HG03039 (cell line): ENCODE data around the gene SLC16A13.

ENCODE experiments used
- ATAC-seq: cut with Tn5 transposase; IDR thresholded peaks from one replicate; pipeline ENCODE4 v1.9.1; 2021; ENCODE audit warnings: mild to moderate bottlenecking, moderate library complexity; ENCODE audit not compliant: unreplicated experiment

Gene SLC16A13

GRCh38 chr17:7011942-7012254 lies 23.9 kb upstream of the SLC16A13 start:
- no peak for ATAC-seq

DNA sequence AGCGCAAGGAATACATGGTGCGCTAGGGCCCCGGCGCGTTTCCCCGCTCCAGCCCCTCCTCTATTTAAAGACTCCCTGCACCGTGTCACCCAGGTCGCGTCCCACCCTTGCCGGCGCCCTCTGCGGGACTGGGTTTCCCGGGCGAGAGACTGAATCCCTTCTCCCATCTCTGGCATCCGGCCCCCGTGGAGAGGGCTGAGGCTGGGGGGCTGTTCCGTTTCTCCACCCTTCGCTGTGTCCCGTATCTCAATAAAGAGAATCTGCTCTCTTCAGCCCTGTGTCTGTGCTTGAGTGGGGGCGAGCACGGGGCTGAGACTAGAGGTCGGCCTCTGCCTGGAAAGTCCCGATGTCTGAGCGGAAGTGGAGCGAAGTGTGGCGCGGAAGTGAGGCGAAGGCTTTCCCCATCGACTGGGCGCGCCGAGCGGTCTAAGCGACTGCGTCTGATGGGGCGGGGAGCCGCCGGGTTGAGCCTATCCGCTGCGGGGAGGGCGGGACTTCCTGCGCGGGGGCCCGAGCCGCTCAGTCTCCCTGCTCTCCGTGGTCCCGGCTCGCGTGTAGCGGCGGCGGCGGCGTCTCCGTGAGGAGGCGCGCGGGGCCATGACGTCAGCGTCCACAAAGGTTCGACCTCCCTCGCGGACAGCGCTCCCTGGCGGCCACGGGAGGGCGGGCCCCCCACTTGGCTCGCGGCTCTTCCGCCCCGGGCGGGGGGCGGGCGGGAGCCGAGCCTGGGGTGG lies 21.4 kb upstream of the SLC16A13 start:
- peak; percentile 65 for ATAC-seq

- ATAC-seq = peak; percentile 14
These were observed 20.5 kb upstream of the SLC16A13 start for GRCh38 chr17:7014995-7015958.

DNA sequence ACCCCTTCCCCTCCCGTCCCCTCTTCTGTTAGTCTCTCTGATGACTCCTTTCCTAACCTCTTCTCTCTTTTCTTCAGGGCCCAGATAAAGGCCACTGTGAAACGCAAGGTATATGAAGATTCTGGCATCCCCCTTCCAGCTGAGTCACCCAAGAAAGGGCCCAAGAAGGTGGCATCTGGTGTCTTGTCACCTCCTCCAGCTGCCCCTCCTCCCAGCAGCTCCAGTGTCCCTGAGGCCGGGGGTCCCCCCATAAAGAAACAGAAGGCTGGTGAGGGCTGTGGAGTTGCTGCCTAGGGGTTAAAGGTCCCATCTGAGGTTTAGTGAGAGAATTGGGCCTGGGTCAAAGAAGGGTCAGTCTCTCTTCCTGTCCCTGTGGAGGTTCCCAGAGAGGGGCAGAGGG lies 19.4 kb upstream of the SLC16A13 start:
- no peak for ATAC-seq

GRCh38 chr17:7016886-7017826 lies 18.7 kb upstream of the SLC16A13 start:
- ATAC-seq = no peak

DNA sequence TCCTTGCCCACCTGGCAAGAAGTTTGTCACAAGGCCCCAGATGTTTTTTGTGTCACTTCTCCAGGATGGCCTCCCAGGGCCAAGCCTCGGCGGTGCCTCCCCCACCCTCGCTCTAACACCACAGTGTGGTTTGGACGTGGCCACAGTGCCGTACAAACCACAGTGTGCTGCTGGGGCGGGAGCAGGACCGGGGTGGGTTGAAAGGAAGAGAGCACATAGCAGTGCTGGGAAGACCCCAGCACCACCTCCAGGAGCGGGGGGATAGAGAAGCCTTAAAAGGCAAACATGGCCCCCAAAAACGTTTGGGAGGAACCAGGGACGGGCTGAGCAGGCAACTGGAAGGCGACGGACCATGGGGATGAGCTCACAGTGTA lies 18.0 kb upstream of the SLC16A13 start:
- ATAC-seq = no peak

DNA sequence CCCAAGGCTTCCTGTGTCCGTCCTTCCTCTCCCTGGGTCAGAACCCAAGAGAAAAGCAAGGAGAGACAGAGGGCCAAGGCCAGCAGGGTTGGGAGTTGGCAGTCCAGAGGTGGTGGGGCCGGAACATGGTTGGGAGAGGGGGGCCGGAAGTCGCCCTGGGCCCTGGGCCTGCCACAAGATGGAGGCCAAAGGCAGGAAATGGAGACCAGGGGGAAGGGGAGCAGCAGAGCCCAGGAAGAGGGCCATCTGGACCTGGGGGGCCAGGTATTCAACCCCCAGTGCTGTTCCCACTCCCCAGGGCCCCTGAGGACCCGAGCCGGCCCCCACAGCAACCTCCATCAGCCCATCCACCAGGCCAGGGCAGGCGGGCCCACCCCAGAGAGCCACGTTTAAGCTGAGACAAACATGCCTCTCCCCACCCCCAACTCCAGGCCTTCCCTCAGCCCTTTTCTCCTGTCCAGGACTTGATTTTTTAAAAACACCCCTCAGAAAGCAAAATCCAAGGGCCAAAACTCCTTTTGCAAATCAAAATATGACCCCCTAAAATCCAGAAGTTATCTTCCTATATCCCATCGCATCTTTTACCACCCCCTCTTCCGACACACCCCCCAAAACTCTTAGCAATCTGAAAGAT lies 17.4 kb upstream of the SLC16A13 start:
- no peak for ATAC-seq

DNA sequence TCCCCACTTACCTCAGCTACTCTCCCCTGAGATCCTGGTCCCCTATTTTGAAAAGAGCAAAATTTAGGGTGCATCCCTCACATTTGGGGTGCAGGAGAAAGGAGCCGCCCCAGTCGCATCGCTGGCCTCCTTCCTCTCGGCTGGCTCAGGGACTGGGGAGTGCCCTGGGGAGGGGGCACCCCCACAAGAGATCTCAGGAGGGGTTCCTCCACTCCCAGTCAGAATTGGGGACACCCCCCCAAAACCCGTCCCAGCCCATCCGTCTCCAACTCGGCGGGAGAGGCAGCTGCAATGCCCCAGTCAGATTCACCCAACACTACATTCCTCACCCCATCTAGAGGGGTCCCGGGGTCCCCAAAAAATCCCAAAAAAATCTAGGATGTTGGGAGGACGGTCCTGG lies 16.4 kb upstream of the SLC16A13 start:
- ATAC-seq = no peak

GRCh38 chr17:7019839-7020519 lies 15.8 kb upstream of the SLC16A13 start:
- ATAC-seq = no peak

GRCh38 chr17:7020894-7021664 lies 14.7 kb upstream of the SLC16A13 start:
- ATAC-seq = no peak

DNA sequence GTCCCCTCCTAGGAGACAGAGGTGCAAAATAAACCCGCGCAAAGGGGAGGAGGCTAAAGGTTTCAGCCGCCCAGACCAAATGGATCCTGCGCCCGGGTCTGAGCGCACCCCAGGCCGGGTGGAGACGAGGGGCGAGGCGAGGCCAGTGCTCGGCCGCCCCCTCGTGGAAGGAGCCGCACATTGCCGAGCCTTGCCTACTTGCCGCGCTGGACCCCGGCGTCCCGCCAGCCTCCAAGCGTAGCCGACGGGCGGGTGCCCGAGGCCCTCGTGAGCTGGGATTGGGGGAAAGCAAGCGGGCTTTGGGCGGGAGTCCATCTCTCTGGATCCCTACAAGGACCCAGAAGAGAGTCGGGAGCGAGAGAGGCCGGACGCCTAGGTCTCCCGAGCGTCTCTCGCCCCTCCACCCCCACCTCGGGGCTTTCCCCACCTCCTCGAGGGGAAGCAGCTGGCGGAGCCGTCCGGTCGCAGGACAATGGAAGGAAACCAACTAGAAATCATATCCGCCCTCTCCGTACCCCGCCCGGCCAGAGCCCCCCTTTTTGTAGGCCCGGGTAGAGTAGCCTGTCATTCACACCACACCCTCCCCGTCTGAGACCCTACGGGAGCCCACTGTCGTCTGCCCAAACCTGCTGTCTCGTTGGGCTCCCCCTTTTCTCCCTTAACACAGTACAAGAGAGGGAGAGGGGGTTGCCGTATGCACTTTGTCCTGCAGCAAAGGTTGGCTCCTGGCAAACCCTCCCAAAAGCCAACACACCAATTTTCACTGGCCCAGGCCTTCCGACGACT lies 13.6 kb upstream of the SLC16A13 start:
- peak; percentile 39 for ATAC-seq

DNA sequence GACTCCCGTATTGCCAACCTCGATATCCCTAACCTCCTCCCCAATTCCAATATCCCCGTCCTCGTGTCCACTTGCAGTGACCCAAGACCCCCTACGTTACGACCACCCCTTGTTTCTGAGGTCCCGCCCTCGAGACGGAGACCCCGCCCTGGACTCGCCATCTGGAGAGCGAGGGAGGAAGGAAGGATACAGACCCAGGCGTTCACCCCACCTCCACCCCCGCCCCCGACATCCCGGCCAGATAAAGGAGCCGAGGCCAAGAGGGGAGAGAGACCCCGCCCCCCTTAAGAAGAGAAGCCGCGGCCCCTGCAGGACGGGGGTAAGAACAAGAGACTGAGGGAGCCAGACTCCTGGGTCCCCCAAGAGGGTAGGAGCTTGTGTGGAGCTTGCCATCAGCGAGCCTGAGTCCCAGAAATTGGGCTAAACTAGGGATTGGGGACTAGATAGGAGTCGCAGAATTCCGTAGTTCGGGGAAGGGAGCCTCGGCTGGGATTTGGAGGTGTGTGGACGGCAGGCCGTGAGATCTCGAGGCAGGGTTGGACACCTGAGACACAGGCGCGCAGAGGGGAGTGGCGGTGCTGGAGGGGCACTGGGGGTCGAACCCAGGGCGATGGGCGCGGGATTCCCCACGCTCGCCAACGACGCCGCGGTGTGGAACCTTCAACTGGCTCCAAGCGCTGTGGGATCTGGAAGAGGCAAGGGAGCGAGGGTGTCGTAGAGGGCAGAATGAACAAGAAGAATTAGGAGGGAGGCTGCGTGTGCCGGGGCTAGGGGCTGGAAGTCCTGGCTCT lies 12.8 kb upstream of the SLC16A13 start, which contains the start of gene BCL6B:
TSS of gene BCL6B (plus strand) at position 270 of the 791 bp plus-strand sequence. CDS start 622 bp downstream, outside the sequence.
- no peak for ATAC-seq

GRCh38 chr17:7023576-7024401 lies 12.0 kb upstream of the SLC16A13 start:
- no peak for ATAC-seq

DNA sequence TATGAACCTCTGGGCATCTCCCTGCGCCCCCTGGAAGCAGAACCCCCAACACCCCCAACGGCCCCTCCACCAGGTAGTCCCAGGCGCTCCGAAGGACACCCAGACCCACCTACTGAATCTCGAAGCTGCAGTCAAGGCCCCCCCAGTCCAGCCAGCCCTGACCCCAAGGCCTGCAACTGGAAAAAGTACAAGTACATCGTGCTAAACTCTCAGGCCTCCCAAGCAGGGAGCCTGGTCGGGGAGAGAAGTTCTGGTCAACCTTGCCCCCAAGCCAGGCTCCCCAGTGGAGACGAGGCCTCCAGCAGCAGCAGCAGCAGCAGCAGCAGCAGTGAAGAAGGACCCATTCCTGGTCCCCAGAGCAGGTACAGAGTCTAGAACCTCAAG lies 11.4 kb upstream of the SLC16A13 start:
- ATAC-seq = no peak

DNA sequence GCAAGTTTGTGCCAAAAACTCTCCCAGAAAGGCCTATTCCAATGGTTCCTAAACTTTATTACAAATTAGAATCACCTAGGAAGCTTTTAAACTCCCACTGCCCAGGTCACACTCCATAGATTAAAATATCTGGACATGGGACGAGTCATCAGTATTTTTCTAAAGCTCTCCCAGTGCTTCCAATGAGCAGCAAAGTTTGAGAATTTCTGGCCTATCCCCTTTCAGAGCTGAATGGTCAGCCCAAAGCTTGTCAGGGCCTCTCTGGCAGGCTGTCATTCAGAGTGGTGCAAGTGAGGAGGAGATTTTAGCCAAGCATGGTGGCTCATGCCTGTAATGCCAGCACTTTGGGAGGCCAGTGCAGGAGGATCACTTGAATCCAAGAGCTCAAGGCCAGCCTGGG lies 10.6 kb upstream of the SLC16A13 start:
- ATAC-seq = no peak

GRCh38 chr17:7026471-7027115 lies 9.2 kb upstream of the SLC16A13 start:
- no peak for ATAC-seq
